IMR-90 (cell line): Measurements from ENCODE around the gene TRPM8.

Experiments used
- BHLHE40 ChIP-seq: fragments of 150-350 bp; IDR thresholded peaks from 2 replicates; pipeline ENCODE4 v1.6.1; 2016; ENCODE audit warnings: mild to moderate bottlenecking, low read depth, low read length
- CTCF ChIP-seq: conservative IDR thresholded peaks from 2 replicates; pipeline ENCODE4 v1.5.1; 2012; ENCODE audit warnings: mild to moderate bottlenecking, low read depth, low read length, improper control_type of control experiment
- FOS ChIP-seq: fragments of 150-350 bp; IDR thresholded peaks from 2 replicates; pipeline ENCODE4 v1.6.1; 2016; ENCODE audit warnings: low read depth, low read length
- MXI1 ChIP-seq: IDR thresholded peaks from 2 replicates; pipeline ENCODE4 v1.6.1; 2012; ENCODE audit warnings: low read depth, mild to moderate bottlenecking, low read length, moderate library complexity, borderline replicate concordance
- POLR2A ChIP-seq: IDR thresholded peaks from 2 replicates; pipeline ENCODE4 v1.6.1; 2012; ENCODE audit warnings: mild to moderate bottlenecking, low read depth, low read length
- RAD21 ChIP-seq: IDR thresholded peaks from 2 replicates; pipeline ENCODE4 v1.6.1; 2012; ENCODE audit warnings: low read length, improper control_type of control experiment
- RCOR1 ChIP-seq: IDR thresholded peaks from 2 replicates; pipeline ENCODE4 v1.6.1; 2012; ENCODE audit warnings: mild to moderate bottlenecking, low read length, improper control_type of control experiment; ENCODE audit not compliant: insufficient replicate concordance
- RFX5 ChIP-seq: IDR thresholded peaks from 2 replicates; pipeline ENCODE4 v1.8.0; 2012; ENCODE audit warnings: low read depth, mild to moderate bottlenecking, low read length, moderate library complexity
- SMC3 ChIP-seq: fragments of 150-350 bp; IDR thresholded peaks from 2 replicates; pipeline ENCODE4 v1.6.1; 2016; ENCODE audit warnings: low read depth, mild to moderate bottlenecking, antibody characterized with exemption, low read length, moderate library complexity
- USF2 ChIP-seq: fragments of 150-350 bp; IDR thresholded peaks from 2 replicates; pipeline ENCODE4 v1.6.1; 2017; ENCODE audit warnings: mild to moderate bottlenecking, antibody characterized with exemption, low read length, low read depth

GRCh38 chr2:233935426-233935825 lies 18.3 kb downstream of the TRPM8 start:
- TF ChIP-seq BHLHE40 (no peak), CTCF (no peak), POLR2A (no peak), RCOR1 (no peak), SMC3 (no peak), USF2 (no peak), RAD21 (no peak), FOS (no peak), RFX5 (no peak), MXI1 (no peak)
